Skeletal muscle satellite cell (primary cell): Measurements from ENCODE around the gene C1orf159.

Experiments
- H3K27me3 ChIP-seq: 2 replicates; pipeline ENCODE4 v1.7.0; 2013; ENCODE audit warnings: low read length; ENCODE audit not compliant: control insufficient read depth, insufficient read depth
- H3K36me3 ChIP-seq: 2 replicates; pipeline ENCODE4 v1.7.0; 2013; ENCODE audit warnings: mild to moderate bottlenecking, control low read depth, low read length; ENCODE audit not compliant: insufficient read depth
- H3K4me1 ChIP-seq: 2 replicates; pipeline ENCODE4 v1.7.0; 2013; ENCODE audit warnings: low read length; ENCODE audit not compliant: control insufficient read depth, insufficient read depth
- H3K4me2 ChIP-seq: 2 replicates; pipeline ENCODE4 v1.7.0; 2013; ENCODE audit warnings: mild to moderate bottlenecking, low read length
- H3K4me3 ChIP-seq: 2 replicates; pipeline ENCODE4 v1.7.0; 2013; ENCODE audit warnings: low read length
- H3K9ac ChIP-seq: 2 replicates; pipeline ENCODE4 v1.7.0; 2013; ENCODE audit warnings: mild to moderate bottlenecking, low read depth, low read length, moderate library complexity
- H3K9me3 ChIP-seq: replicated peaks from 2 replicates; pipeline ENCODE4 v1.7.0; 2013; ENCODE audit warnings: mild to moderate bottlenecking, control low read depth, low read length

C1orf159 gene

GRCh38 chr1:1137256-1138045, 21.6 kb upstream of the C1orf159 start:
- H3K27me3 ChIP-seq, result peaks cover 13% of the 10 kb centered on the region

GRCh38 chr1:1136547-1137230, 20.8 kb upstream of the C1orf159 start:
- H3K9me3 ChIP-seq, result no peaks in the 10 kb centered on the region
- no peaks in the 10 kb centered on the region for H3K4me1 ChIP-seq
- H3K4me2 ChIP-seq, result no peak overlapping the region
- H3K9ac ChIP-seq, result no peak overlapping the region
- no peaks in the 10 kb centered on the region for H3K36me3 ChIP-seq
- no peak overlapping the region for H3K4me3 ChIP-seq
- H3K27me3 ChIP-seq, result peaks cover 11% of the 10 kb centered on the region

More at GRCh38 chr1:1137256-1138045, 21.6 kb upstream of the C1orf159 start:
- no peak overlapping the region for H3K4me3 ChIP-seq
- H3K4me2 ChIP-seq, result no peak overlapping the region
- H3K4me1 ChIP-seq, result no peaks in the 10 kb centered on the region
- no peaks in the 10 kb centered on the region for H3K9me3 ChIP-seq
- H3K9ac ChIP-seq, result no peak overlapping the region
- H3K36me3 ChIP-seq, result no peaks in the 10 kb centered on the region

- Histone ChIP-seq H3K4me1 (no peaks in the 10 kb centered on the region), H3K27me3 (peaks cover 16% of the 10 kb centered on the region), H3K4me2 (no peak overlapping the region), H3K36me3 (no peaks in the 10 kb centered on the region), H3K9me3 (no peaks in the 10 kb centered on the region), H3K9ac (no peak overlapping the region), H3K4me3 (no peak overlapping the region)
Observed at GRCh38 chr1:1135339-1136136, 19.6 kb upstream of the C1orf159 start.

GRCh38 chr1:1134300-1134970, 18.5 kb upstream of the C1orf159 start:
- Histone ChIP-seq H3K36me3 (no peaks in the 10 kb centered on the region), H3K27me3 (peaks cover 17% of the 10 kb centered on the region), H3K4me3 (no peak overlapping the region), H3K4me2 (no peak overlapping the region), H3K9me3 (no peaks in the 10 kb centered on the region), H3K4me1 (no peaks in the 10 kb centered on the region), H3K9ac (no peak overlapping the region)

GRCh38 chr1:1132956-1133750, 17.3 kb upstream of the C1orf159 start:
- Histone ChIP-seq H3K27me3 (peaks cover 17% of the 10 kb centered on the region), H3K4me3 (no peak overlapping the region), H3K9ac (no peak overlapping the region), H3K9me3 (no peaks in the 10 kb centered on the region), H3K4me2 (no peak overlapping the region), H3K4me1 (no peaks in the 10 kb centered on the region), H3K36me3 (no peaks in the 10 kb centered on the region)

GRCh38 chr1:1132042-1132950, 16.4 kb upstream of the C1orf159 start:
- Histone ChIP-seq H3K36me3 (no peaks in the 10 kb centered on the region), H3K4me2 (no peak overlapping the region), H3K4me3 (no peak overlapping the region), H3K4me1 (no peaks in the 10 kb centered on the region), H3K9ac (no peak overlapping the region), H3K9me3 (no peaks in the 10 kb centered on the region), H3K27me3 (peaks cover 17% of the 10 kb centered on the region)

GRCh38 chr1:1130206-1131120, 14.6 kb upstream of the C1orf159 start:
- H3K4me1 ChIP-seq, result no peaks in the 10 kb centered on the region
- H3K27me3 ChIP-seq, result peaks cover 13% of the 10 kb centered on the region
- H3K9ac ChIP-seq, result no peak overlapping the region
- H3K36me3 ChIP-seq, result no peaks in the 10 kb centered on the region
- H3K4me3 ChIP-seq, result no peak overlapping the region
- no peak overlapping the region for H3K4me2 ChIP-seq
- H3K9me3 ChIP-seq, result no peaks in the 10 kb centered on the region

GRCh38 chr1:1129381-1129821, 13.5 kb upstream of the C1orf159 start:
- H3K27me3 ChIP-seq, result peaks cover 10% of the 10 kb centered on the region
- no peak overlapping the region for H3K4me3 ChIP-seq
- no peaks in the 10 kb centered on the region for H3K36me3 ChIP-seq
- H3K4me2 ChIP-seq, result no peak overlapping the region
- H3K9me3 ChIP-seq, result no peaks in the 10 kb centered on the region
- no peak overlapping the region for H3K9ac ChIP-seq
- H3K4me1 ChIP-seq, result no peaks in the 10 kb centered on the region

GRCh38 chr1:1128454-1129139, 12.7 kb upstream of the C1orf159 start:
- Histone ChIP-seq H3K9me3 (no peaks in the 10 kb centered on the region), H3K4me2 (no peak overlapping the region), H3K4me1 (no peaks in the 10 kb centered on the region), H3K9ac (no peak overlapping the region), H3K36me3 (no peaks in the 10 kb centered on the region), H3K27me3 (peaks cover 10% of the 10 kb centered on the region), H3K4me3 (no peak overlapping the region)
